Central memory CD8-positive, alpha-beta T cell (primary cell): ENCODE data around the gene NSUN7.
"Not testable (repeated sequence)": the region's sequence is repeated elsewhere in the genome, so short reads cannot be mapped to it uniquely, and the experiment has no call there.

ENCODE experiments used
- ATAC-seq: fragments of 150-1000 bp; cut with Tn5 transposase; replicated peaks from 2 replicates; pipeline ENCODE4 v1.10.0; 2022; ENCODE audit warnings: mild to moderate bottlenecking, moderate FRiP score, moderate number of reproducible peaks; ENCODE audit not compliant: poor library complexity, severe bottlenecking; ENCODE audit errors: extremely low read depth
- DNase-seq, 2 donors: peaks; one replicate each; pipeline ENCODE4 v3.0.0; 2021; ENCODE audit warnings: low spot score in 2 of 2
- H3K27ac Mint-ChIP-seq: one replicate; pipeline ENCODE4 v1.8.0; 2022; ENCODE audit warnings: low read depth, mild to moderate bottlenecking, moderate library complexity, mixed read lengths
- H3K27me3 Mint-ChIP-seq: one replicate; pipeline ENCODE4 v1.8.0; 2022; ENCODE audit warnings: mixed read lengths
- H3K36me3 Mint-ChIP-seq: one replicate; pipeline ENCODE4 v1.8.0; 2022; ENCODE audit warnings: mild to moderate bottlenecking, moderate library complexity, mixed read lengths; ENCODE audit not compliant: insufficient read depth
- H3K4me1 Mint-ChIP-seq: one replicate; pipeline ENCODE4 v1.8.0; 2022; ENCODE audit warnings: mixed read lengths
- H3K4me3 Mint-ChIP-seq: one replicate; pipeline ENCODE4 v1.8.0; 2022; ENCODE audit warnings: mild to moderate bottlenecking, moderate library complexity, mixed read lengths
- H3K9me3 Mint-ChIP-seq: one replicate; pipeline ENCODE4 v1.8.0; 2022; ENCODE audit warnings: mixed read lengths

Gene NSUN7

GRCh38 chr4:40800064-40800463, 50.3 kb downstream of the NSUN7 start:
- peaks cover 2% of the 10 kb centered on the region for H3K36me3 Mint-ChIP-seq
- no peaks in the 10 kb centered on the region for H3K9me3 Mint-ChIP-seq
- H3K4me1 Mint-ChIP-seq, result no peaks in the 10 kb centered on the region
- no peaks in the 10 kb centered on the region for H3K27me3 Mint-ChIP-seq
- H3K4me3 Mint-ChIP-seq, result no peak overlapping the region
- ATAC-seq, result no peak
- DNase-seq, result no peak
- no peak overlapping the region for H3K27ac Mint-ChIP-seq

DNA sequence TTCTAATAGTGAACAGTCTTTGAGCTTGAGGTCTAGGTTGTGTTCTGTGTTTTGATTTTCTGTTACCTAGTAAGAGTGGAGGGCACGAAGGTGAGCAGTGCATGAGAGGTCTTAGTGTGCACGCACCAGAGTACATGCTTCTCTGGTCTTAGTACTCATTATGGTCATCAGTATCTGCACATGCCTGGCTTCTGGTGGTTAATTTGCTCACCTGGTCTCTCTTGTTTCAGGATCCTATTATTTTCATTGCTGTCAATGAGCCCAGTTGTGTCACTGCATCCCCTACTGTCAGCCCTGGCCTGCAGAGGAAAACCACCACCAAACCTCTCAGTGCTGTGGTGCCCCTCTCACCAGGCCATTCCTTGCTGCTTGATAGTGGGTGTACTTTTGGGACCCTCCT, 54.8 kb downstream of the NSUN7 start:
- no peak overlapping the region for H3K4me3 Mint-ChIP-seq
- peaks cover 20% of the 10 kb centered on the region for H3K27me3 Mint-ChIP-seq
- no peaks in the 10 kb centered on the region for H3K4me1 Mint-ChIP-seq
- H3K9me3 Mint-ChIP-seq, result no peaks in the 10 kb centered on the region
- H3K36me3 Mint-ChIP-seq, result peaks cover 2% of the 10 kb centered on the region
- no peak overlapping the region for H3K27ac Mint-ChIP-seq
- DNase-seq (no peak), ATAC-seq (no peak)

DNA sequence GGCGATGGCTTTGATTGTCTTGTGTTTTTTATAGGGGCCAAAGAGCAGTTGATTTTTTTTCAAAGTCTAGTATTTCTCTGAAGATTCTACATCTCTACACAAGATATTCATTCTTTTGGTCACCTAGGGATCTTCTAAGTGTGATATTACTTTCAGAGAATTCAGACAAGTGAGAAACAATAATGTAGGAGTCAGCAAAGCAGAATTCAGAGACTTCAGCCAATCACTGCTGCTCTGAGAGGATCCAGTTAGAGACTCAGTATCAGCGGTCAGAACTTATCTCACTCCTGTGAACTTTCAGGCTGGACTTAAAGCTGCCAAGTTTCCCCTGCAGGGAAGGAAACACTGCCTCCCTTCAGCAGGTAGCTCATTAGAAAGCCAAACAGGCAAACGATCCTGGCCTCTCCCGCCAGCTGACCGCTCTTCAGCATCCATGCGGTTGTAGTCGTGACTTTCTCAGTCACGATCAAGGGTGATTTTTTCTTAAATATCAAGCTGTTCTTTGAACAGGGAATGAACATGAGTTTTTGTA, 59.2 kb downstream of the NSUN7 start:
- DNase-seq (no peak), ATAC-seq (no peak)
- Mint-ChIP-seq H3K4me1 (no peaks in the 10 kb centered on the region), H3K36me3 (no peaks in the 10 kb centered on the region), H3K9me3 (no peaks in the 10 kb centered on the region), H3K27me3 (peaks cover 20% of the 10 kb centered on the region), H3K27ac (no peak overlapping the region), H3K4me3 (no peak overlapping the region)

GRCh38 chr4:40811956-40812355, 62.2 kb downstream of the NSUN7 start:
- Mint-ChIP-seq H3K4me1 (no peaks in the 10 kb centered on the region), H3K36me3 (no peaks in the 10 kb centered on the region), H3K4me3 (no peak overlapping the region), H3K27me3 (peaks cover 20% of the 10 kb centered on the region), H3K27ac (no peak overlapping the region), H3K9me3 (no peaks in the 10 kb centered on the region)
- DNase-seq, result no peak
- ATAC-seq, result no peak

- Mint-ChIP-seq H3K27me3 (peaks cover 20% of the 10 kb centered on the region), H3K4me3 (no peak overlapping the region), H3K36me3 (no peaks in the 10 kb centered on the region), H3K9me3 (no peaks in the 10 kb centered on the region), H3K4me1 (no peaks in the 10 kb centered on the region), H3K27ac (no peak overlapping the region)
- ATAC-seq (no peak), DNase-seq (no peak)
Measured at GRCh38 chr4:40812386-40812785, 62.6 kb downstream of the NSUN7 start.

DNA sequence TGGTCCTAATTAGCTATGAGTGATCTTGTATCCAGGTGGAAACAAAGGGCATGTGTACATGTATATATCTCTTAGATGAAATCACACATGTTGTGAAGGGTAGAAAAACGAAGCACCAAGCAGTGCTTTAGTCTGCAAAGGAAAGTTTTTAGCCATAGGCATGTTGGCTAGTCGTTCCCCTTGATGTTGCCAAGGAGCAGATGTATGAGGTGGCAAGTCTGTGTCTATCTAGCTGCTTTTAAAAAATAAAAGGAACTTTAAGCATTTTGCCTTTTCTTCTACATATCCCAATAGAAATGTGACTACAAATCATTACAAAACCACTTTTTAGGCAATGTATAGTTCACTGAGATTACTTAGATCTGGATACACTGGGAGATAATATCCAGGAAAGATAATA, 63.1 kb downstream of the NSUN7 start:
- ATAC-seq, result no peak
- Mint-ChIP-seq H3K4me3 (no peak overlapping the region), H3K9me3 (no peaks in the 10 kb centered on the region), H3K4me1 (no peaks in the 10 kb centered on the region), H3K27me3 (peaks cover 16% of the 10 kb centered on the region), H3K36me3 (no peaks in the 10 kb centered on the region), H3K27ac (no peak overlapping the region)
- no peak for DNase-seq

- H3K4me1 Mint-ChIP-seq, ATAC-seq, DNase-seq, H3K4me3 Mint-ChIP-seq, H3K27ac Mint-ChIP-seq, H3K27me3 Mint-ChIP-seq, H3K9me3 Mint-ChIP-seq, H3K36me3 Mint-ChIP-seq: not testable (repeated sequence)
Measured at GRCh38 chr4:40817157-40817556, 67.4 kb downstream of the NSUN7 start.

GRCh38 chr4:40820101-40820500, 70.3 kb downstream of the NSUN7 start:
- Mint-ChIP-seq H3K27ac (no peak overlapping the region), H3K9me3 (no peaks in the 10 kb centered on the region), H3K4me1 (no peaks in the 10 kb centered on the region), H3K36me3 (no peaks in the 10 kb centered on the region), H3K27me3 (peaks cover 10% of the 10 kb centered on the region), H3K4me3 (no peak overlapping the region)
- no peak for DNase-seq
- no peak for ATAC-seq

DNA sequence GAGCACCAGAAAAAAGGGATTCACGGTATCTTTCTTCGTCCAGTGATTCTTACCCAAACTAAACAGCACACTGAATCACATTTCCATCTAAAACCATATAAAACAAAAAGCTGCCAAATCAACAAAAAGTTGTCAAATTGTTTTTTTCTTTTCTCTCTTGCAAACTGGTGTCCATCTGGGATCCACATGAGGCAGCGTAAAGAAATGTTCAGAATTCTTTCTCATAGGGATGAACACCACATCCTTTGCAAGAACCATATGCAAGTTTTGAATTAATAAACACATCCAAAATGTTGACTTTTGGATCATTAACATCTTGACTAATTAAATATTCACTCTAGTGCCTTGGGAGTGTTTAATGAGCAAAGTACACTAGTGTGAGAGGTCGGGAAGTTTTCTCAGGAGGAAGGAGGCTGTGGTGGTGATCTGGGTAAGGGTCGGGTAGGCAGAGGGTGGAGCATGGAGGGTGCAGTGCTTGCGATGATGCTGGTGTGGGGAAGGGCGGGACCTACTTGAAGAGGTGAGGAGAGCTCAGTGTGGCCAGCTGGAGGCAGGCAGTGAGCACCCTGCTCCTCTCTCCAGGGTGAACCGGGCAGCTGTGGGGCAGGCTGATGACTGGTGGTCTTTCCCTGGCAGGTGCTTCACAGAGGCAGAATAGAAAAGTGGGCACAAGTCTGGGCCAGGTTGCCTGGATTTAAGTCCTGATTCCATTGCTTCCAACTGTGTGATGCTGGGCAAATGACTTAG, 72.8 kb downstream of the NSUN7 start:
- no peak for ATAC-seq
- H3K9me3 Mint-ChIP-seq, result no peaks in the 10 kb centered on the region

DNA sequence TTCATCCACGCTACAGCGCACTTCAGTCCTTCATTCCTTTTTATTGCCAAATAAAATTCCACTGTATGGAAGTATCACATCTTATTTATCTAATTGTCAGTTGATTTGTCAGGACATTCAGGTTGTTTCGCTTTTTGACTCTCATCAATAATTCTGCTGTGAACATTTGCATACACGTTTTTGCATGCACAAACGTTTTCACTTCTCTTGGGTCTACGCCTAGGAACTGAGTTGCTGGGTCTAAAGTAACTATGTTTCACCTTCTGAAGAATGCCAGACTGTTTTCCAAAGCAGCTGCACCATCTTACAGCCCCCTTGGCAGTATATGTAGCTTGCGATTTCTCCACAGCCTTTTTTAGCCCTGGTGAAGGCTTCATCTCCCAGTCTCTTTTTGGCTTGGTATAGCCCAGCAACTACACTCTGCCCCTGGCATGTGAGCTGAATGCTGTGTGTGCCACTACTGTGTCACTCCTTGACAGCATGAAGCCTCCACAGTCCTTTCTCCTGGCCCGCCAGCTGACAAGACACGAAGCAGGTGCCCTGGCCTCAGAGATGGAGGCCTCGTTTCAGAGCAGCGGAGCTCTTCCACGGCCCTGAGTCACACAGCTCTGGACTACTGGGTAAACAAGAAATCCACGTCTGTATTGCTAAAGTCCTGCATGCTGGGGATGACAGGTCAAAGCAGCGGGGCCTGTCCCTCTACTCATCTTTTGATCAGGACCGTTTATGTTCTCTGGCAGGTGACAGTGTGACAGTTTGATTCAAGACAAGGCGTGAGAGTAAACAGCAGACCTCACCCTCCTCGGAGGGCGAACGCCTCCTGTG, 75.5 kb downstream of the NSUN7 start:
- peaks cover 36% of the 10 kb centered on the region for H3K27me3 Mint-ChIP-seq
- no peaks in the 10 kb centered on the region for H3K36me3 Mint-ChIP-seq
- H3K9me3 Mint-ChIP-seq, result no peaks in the 10 kb centered on the region
- DNase-seq, result no peak
- H3K4me3 Mint-ChIP-seq, result no peak overlapping the region
- H3K27ac Mint-ChIP-seq, result no peak overlapping the region
- H3K4me1 Mint-ChIP-seq, result no peaks in the 10 kb centered on the region
- ATAC-seq, result no peak

More for the DNA sequence above, 72.8 kb downstream of the NSUN7 start:
- Mint-ChIP-seq H3K4me1 (no peaks in the 10 kb centered on the region), H3K27me3 (peaks cover 10% of the 10 kb centered on the region), H3K36me3 (no peaks in the 10 kb centered on the region), H3K4me3 (no peak overlapping the region), H3K27ac (no peak overlapping the region)
- DNase-seq, result no peak

DNA sequence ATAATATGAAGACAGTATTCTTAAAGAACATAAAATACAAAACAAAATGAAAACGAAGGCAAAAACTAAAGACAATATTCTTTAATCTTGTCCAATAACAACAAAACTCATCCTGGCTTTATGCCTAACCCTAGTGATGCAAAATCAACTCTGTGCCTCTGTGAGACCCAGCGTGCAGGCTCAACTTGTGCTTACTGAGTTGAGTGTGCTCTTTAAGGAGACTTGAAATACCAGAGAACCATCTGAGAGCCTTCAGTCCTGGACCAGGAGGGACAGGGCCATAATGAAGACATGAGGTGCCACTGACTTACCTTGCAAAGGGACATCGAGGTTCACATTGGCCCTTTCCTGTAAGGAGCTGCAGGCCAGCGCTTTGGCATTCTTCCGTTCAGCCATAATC, 77.1 kb downstream of the NSUN7 start:
- H3K27ac Mint-ChIP-seq, result no peak overlapping the region
- H3K4me3 Mint-ChIP-seq, result no peak overlapping the region
- H3K4me1 Mint-ChIP-seq, result no peaks in the 10 kb centered on the region
- no peaks in the 10 kb centered on the region for H3K9me3 Mint-ChIP-seq
- ATAC-seq (no peak), DNase-seq (no peak)
- H3K27me3 Mint-ChIP-seq, result peaks cover 38% of the 10 kb centered on the region
- H3K36me3 Mint-ChIP-seq, result no peaks in the 10 kb centered on the region

DNA sequence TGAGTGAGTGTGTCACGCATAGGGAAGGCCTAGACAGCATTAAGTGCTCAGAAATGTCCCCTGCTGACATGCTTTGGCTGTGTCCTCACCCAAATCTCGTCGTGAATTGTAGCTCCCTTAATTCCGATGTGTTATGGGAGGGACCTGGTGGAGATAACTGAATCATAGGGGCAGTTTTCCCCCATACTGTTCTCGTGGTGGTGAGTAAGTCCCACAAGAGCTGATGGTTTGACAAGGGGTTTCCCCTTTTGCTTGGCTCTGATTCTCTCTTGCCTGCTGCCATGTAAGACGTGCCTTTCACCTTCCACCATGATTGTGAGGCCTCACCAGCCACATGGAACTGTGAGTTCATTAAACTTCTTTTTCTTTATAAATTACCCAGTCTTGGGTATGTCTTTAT, 78.0 kb downstream of the NSUN7 start:
- H3K4me3 Mint-ChIP-seq, result no peak overlapping the region
- DNase-seq, result no peak
- no peak for ATAC-seq
- peaks cover 37% of the 10 kb centered on the region for H3K27me3 Mint-ChIP-seq
- H3K27ac Mint-ChIP-seq, result no peak overlapping the region
- no peaks in the 10 kb centered on the region for H3K36me3 Mint-ChIP-seq
- H3K9me3 Mint-ChIP-seq, result no peaks in the 10 kb centered on the region
- H3K4me1 Mint-ChIP-seq, result no peaks in the 10 kb centered on the region

- H3K36me3 Mint-ChIP-seq, result no peaks in the 10 kb centered on the region
- peaks cover 42% of the 10 kb centered on the region for H3K27me3 Mint-ChIP-seq
- H3K4me3 Mint-ChIP-seq, result no peak overlapping the region
- DNase-seq (no peak), ATAC-seq (no peak)
- no peaks in the 10 kb centered on the region for H3K4me1 Mint-ChIP-seq
- no peaks in the 10 kb centered on the region for H3K9me3 Mint-ChIP-seq
- H3K27ac Mint-ChIP-seq, result no peak overlapping the region
Measured at GRCh38 chr4:40828661-40829060, 78.9 kb downstream of the NSUN7 start.
